ENCODE data around the gene ARHGEF11.

ARHGEF11 gene

DNA sequence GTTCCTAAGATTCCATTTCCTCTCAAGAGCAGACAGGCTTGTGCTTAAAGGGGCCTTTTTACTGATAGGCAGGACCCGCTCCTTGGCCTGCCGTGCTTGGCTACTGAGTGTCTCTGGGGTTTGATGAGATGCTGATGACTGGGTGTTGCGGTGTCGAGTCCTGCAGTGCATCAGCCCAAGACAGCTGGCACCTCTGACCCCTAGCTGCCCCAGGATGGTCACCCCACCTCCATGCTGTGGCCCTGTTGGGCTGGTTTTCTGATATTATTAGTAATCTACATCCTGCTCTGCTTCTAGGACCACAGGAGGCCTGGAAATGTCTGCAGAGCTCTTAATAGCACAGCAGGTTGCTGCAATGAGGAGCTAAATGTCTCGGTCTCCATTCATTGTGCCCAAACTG is 96.4 kb downstream of the ARHGEF11 start:
- DNase-seq (ENCODE audit: low read depth, low spot score), result peak; percentile 40

GRCh38 chr1:156948708-156949107 is 96.8 kb downstream of the ARHGEF11 start:
- peak; percentile 55 for DNase-seq (ENCODE audit: low read depth, low spot score)

DNA sequence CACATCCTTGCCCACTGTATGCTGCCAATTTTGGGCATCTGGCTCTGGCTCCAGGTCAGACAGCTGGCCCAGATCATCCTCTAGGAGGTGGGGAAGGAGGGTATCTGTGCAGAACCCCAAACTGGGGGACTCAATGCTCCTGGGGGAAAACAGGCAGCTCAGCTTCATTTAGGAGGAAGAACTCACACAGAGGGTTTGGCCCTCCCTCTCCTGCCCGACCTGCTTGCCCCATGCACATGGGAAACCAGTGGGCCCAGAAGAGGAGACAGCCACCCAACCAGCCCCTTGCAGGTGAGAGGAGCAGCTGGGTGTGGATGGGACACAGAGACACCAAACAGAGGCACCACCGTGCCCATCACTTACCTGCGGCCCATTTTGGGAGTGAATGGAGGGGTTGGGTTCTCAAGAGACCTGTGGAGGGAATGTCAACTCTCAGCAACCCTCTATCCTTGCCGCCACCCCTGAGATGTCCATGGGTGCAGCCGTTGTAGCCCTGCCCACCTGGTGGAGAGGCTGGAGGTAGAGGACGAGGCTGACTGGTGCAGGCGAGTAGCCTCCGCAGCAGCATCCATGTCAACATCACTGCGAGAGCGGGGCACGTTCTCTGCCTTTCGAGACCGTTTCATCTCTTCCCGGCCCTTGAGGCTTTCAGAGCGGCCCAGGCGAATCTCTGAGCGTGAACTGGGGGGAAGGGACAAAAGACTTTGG is 97.6 kb downstream of the ARHGEF11 start:
- DNase-seq (ENCODE audit: low read depth, low spot score), result no peak

DNA sequence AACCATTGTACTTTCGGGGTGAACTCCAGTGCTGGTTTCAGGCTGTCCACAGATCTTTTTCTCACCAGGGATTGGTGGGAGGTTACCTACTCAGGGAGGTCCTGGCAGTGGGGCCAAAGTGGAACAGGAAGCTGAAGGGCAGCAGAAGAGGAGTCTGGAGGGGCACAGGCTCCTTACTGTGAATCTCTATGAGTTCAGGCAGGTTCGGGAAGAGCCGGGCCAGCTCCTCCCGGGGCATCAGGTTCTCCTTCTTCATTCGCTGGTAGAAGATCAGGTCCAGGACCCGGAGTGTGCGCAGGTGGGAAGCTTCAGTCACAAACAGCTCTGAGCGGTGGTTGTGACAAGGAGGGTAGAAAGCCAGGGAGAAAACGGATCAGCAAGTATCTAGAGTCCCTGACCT is 98.4 kb downstream of the ARHGEF11 start:
- no peak for DNase-seq (ENCODE audit: low read depth, low spot score)

GRCh38 chr1:156945881-156946661 is 99.5 kb downstream of the ARHGEF11 start:
- DNase-seq (ENCODE audit: low read depth, low spot score), result no peak

DNA sequence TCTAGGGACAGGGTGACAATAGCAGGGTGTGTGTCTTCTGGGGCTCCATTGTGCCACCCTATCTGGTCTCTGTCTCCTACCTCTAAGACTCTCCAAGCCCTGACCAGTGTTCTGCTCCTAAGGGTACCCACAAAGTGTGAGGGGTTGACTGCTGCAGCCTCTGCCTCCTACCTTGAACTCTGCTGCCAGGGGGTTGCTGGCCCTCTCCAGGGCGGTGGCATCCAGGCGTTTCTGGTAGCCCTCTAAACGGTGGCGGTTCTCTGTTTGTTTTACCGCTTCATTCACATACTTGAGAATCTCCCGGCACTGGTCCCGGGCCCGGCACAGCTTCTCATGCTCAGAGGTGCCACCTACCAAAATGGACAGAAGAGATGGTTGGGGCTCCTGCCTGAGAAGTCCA is 100.7 kb downstream of the ARHGEF11 start:
- DNase-seq (ENCODE audit: low read depth, low spot score), result no peak

GRCh38 chr1:156944268-156944667 is 101.3 kb downstream of the ARHGEF11 start:
- no peak for DNase-seq (ENCODE audit: low read depth, low spot score)

GRCh38 chr1:156943756-156944155 is 101.8 kb downstream of the ARHGEF11 start:
- DNase-seq (ENCODE audit: low read depth, low spot score), result no peak

GRCh38 chr1:156942576-156942975 is 103.0 kb downstream of the ARHGEF11 start:
- DNase-seq (ENCODE audit: low read depth, low spot score), result no peak

- DNase-seq (ENCODE audit: low read depth, low spot score), result no peak
Observed at GRCh38 chr1:156942176-156942575, 103.4 kb downstream of the ARHGEF11 start.

- no peak for DNase-seq (ENCODE audit: low read depth, low spot score)
Observed at GRCh38 chr1:156941675-156942074, 103.9 kb downstream of the ARHGEF11 start.

GRCh38 chr1:156939786-156940334 is 105.7 kb downstream of the ARHGEF11 start:
- DNase-seq (ENCODE audit: low read depth, low spot score), result no peak

DNA sequence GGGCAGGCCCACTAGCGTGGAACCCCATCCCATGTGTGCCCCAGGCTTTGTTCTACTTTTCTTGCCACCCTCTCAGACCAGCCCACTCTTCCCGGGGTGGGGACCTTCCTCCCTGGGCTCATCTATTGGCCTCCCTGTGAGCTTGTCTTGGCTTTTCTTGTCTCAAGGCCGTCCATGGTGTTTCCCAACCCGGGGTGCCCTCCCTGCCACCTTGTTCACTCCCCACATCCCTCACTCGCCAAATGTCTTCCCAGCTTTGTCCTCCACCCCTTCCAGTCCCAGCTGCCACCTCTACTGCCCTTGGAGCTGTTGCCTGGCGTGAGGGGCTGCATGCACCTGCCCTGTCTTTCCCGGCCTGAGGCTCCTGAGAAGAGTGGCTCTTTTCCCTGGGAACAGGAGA is 106.7 kb downstream of the ARHGEF11 start:
- DNase-seq (ENCODE audit: low read depth, low spot score), result no peak

- no peak for DNase-seq (ENCODE audit: low read depth, low spot score)
Observed at GRCh38 chr1:156937883-156938282, 107.7 kb downstream of the ARHGEF11 start.

DNA sequence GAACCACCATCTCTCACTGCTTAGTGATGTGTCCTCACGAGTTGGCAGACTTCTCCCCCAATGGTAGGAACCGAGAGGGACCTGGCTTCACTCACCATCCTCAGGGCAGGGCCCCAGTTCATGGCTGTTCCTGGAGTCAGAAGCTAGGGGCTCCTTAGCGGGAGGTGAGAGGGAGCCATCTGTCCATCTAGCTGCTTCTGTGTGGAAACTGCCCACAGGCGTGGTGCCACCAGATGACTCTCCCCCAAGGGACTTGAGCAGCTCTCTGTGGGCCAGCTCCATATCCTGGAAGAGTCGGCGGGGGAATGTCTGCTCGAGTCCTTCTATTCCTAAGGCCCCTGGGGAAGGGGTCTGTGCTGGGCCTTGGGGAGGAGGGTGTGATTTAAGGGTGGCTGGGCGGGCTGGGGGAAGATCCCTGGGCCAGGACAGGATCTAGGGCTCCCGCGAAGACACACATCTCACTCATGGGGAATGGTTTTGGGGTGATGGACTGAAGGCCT is 108.8 kb downstream of the ARHGEF11 start:
- DNase-seq (ENCODE audit: low read depth, low spot score), result no peak

DNA sequence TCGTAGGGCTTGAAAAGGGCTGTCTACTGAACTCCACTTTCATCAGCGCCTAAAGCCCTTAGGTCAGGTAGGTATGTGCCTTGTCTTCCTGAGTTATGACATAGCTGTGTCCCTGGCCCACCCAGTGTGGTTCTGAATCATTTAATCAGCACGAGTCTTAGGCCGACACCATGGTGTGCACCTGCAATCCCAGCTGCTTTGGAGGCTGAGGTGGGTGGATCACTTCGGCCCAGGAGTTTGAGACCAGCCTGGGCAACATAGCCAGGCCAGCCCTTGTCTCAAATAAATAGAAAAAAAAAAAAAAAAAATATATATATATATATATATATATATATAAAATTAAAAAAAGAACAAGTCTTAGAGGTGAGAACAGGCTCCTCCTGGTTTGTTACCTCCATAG is 109.4 kb downstream of the ARHGEF11 start:
- no peak for DNase-seq (ENCODE audit: low read depth, low spot score)

GRCh38 chr1:156935505-156936128 is 109.9 kb downstream of the ARHGEF11 start:
- no peak for DNase-seq (ENCODE audit: low read depth, low spot score)

- no peak for DNase-seq (ENCODE audit: low read depth, low spot score)
Observed at GRCh38 chr1:156933136-156933535, 112.4 kb downstream of the ARHGEF11 start.

- no peak for DNase-seq (ENCODE audit: low read depth, low spot score)
Observed at GRCh38 chr1:156931974-156932710, 113.4 kb downstream of the ARHGEF11 start.

GRCh38 chr1:156931211-156931952 is 114.2 kb downstream of the ARHGEF11 start:
- DNase-seq (ENCODE audit: low read depth, low spot score), result no peak

DNA sequence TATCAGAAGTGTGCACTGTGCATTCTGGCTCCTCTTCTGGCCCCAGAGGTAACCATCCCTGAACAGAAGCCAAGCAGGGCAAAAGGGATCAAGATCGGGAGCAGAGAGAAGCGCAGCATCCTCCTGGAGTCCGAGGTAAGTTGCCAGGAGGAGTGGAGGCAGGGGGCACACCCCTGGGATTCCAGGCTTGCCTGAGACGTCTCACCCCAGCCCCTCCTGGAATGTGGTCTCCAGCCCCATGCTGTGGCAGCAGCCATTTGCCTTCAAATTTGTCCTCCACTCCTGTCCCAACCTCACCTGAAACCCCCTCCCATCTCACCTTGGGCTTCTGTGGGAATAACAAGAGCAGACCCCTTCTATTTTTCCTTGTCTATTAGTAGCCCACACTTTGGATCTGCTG is 115.1 kb downstream of the ARHGEF11 start:
- no peak for DNase-seq (ENCODE audit: low read depth, low spot score)

All from ELF-1 (cell line).